NCI-H1436 (cell line): Measurements from ENCODE around the gene CRX.
"Not testable (repeated sequence)": the region's sequence is repeated elsewhere in the genome, so short reads cannot be mapped to it uniquely, and the experiment has no call there.

Experiments
- DNase-seq: peaks from one replicate; lab custom pipeline; 2025; lab: John Stamatoyannopoulos, UW

Gene CRX

DNA sequence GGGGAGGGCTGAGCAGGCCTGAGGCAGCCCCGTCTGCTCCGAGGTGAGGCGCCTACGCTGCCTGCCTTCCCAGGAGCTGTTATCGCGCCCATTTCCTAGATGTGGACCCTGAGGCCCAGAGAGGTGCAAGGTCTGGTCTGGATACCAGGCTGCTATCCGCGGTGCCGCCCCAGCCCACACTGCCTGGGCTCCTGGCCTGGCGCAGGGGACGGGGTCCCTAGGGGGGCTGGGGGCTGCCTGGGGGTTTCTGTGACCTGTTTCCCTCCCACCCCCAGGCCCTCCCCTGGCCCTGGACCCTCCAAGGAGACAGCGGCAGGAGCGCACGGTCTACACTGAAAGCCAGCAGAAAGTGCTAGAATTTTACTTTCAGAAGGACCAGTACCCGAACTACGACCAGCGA is 38.1 kb downstream of the CRX start:
- not testable (repeated sequence) for DNase-seq

DNA sequence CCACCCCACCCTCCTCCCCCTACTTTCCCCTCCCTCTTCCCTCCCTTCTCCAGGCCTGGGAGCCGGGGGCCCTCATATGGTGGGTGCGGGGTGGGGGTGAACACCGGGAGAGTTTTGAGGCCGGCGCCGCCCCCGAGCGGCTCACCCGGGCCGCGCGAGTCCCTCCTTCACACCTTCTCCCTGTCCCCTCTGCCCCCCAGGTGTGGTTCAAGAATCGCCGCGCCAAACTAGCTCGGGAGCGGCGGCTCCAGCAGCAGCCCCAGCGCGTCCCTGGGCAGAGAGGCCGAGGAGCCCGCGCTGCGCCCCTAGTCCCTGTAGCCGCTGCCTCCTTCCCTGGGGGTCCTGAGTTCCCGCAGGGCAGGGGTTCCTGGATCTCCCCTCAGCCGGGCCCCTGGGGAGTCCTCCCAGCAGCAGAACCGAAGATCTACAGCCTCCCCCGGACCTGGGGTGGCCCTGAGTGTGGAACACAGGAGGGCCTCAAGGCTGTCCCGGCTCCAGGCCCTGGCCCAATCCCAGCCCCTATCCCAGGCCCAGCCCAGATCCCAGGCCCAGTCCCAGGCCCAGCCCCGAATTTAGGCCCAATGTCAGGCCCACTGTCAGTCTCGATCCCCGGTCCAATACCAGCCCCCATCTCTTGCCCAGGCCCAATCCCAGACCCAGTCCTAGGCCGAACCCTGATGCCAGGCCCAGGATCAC is 39.0 kb downstream of the CRX start:
- DNase-seq, result no peak

DNA sequence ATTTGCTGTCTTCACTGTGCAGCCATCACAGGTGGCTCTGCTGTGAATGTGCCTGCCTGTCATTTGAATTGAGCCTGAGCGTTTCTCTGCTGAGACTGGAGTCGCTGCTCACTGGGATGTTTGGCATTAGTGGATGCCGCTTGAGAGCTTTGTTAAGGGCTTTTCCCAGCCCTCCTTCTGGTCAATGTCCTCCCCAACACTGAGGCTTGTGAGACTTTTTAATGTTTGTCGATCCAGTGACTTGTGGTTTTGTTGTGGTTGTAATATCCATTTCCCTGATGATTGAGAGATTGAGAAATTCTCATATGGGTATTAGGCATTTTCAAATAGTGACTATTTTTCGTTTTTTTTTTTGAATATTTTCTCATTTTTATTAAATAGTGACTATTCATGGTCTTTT is 39.9 kb downstream of the CRX start:
- DNase-seq, result no peak

DNA sequence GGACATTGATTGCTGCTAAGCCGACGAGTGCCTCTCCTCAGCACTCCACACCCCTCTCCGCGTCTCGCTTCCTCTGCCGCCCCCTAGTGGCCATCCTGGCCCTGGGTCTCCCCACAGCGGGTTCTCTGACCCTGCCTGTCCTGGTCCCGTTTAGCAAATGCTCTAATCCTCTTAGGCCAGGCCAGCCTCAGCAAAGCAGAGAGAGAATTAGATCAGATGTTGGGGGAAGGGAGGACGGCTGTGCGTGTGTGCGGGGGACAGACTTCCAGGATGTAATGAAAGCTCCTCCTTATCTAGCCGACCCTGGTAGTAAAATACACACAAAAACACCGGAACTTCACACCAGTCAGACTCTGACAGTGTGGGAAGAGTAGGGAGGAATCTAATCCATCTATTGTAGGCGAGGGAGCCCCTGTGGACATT is 41.8 kb downstream of the CRX start:
- peak; percentile 63 for DNase-seq

DNA sequence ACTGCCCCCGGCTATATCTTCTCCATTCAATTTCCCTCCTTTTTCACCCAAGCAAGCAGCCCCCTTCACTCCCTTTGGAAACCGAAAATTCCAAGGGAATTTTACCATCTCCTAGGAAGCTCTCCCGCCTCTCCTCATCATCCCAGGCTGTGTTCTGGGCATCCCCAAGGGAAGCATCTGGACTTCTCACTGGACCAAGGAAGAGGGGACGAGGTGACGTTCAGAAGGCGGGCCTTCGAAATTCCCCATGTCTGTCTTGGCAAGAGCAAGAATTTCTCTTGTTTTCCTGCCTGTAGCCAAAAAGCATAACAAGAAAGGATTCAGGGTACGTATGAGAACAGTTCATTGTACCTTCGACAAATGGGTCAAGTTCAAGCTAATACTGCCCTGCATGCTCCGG is 43.4 kb downstream of the CRX start:
- DNase-seq, result no peak

DNA sequence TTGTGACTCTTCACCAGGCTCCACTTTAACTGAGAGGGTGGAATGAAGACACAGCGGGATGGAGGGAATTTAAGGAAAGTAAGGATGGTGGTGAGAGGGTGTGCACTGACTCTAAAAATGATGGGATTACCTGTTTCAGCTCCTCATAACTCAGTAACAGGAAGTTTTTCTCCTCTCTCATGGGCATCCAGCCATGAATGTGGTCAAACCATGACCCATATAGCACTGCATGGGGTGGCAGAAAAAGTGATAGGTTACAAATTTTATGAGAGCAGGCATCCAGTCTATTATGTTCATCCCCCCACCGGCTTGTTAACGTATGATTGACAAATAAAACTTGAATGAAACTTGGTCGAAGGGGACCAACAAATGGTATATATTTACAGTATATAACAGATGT is 57.2 kb downstream of the CRX start:
- no peak for DNase-seq

DNA sequence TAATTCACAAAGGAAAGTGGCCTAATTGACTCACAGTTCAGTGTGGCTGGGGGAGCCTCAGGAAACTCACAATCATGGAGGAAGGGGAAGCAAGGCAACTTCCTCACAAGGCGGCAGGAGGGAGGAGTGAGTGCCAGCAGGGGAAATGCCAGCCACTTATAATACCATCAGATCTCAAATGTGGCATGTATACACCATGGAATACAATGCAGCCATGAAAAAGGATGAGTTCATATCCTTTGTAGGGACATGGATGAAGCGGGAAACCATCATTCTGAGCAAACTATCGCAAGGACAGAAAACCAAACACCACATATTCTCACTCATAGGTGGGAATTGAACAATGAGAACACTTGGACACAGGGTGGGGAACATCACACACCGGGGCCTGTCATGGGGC is 57.6 kb downstream of the CRX start:
- DNase-seq, result not testable (repeated sequence)

DNA sequence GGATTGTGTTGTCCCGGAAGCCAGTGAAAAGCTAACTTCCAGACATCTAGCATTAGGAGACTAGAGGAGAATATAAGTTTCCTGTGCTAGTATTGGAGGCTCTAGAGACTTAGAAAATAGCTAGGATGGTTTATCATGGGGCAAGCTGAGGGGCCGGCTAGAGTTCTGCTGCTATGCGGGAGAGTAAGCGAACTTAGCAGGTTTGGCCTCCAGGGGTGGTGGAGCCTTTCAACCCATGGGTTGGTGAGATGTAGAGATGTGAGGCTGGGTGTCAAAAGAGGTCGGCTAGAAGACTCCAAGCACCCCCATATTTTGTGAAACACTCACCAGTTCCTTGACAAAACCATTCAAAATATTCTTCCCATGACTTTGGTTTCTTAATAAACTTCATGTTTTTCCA is 60.0 kb downstream of the CRX start:
- no peak for DNase-seq

DNA sequence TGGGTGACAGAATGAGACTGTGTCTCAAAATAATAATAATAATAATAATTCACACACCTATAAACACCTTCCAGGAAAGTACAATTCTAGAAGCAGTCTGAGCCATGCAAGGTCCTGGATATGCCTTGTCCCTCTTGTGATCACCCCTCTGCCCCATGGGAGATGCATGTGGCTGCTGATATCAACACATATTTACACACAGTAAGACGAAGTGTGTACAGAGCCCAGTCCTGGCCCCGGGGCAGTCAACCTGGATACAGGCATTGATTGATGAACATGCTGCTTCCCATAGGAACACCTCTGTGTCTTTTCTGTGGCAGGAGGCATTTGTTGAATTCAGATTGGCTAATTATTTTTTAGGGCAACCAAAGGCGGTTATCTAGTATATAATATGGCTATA is 61.2 kb downstream of the CRX start:
- DNase-seq, result no peak

DNA sequence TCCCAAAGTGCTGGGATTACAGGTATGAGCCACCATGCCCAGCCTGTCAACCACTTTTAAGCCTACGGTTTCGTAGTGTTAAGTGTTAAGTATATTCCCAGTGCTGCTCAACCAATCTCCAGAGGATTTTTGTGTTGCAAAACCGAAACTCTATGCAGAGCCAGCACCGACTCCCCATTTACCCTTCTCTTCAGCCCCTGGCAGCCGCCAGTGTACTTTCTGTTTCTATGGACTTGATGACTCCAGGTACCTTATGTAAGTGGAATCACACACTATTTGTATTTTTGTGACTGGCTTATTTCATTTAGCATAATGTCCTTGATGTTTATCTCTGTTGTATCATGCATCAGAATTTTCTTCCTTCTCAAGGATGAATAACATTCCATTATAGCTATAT is 63.3 kb downstream of the CRX start:
- DNase-seq, result no peak

DNA sequence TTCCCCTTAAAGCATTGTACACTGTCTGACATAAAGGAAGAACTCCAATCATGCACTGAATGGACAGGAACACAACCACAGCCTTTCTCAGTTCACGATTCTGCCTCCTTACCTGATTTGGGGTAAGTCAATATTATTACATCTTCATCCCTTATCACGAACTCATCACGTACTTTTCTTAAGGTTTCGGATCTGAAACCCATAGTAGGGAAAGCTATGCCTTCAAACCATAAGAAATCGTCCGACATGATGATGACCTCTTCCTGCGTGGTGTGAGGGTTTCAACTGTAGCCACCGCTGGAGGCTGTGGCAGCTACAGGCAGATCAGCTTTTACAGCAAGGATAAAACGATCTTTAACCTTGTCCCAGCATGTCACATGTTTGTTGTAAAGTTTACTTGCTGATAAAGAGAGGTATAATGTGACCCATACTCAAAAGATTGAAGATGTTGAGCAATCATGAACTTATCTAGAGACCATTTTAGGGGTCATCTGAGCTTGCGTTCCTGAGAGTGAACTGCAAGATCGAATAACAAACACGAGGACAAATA is 64.3 kb downstream of the CRX start, which contains the start of gene SULT2A1:
Gene SULT2A1, minus strand, starts transcription at position 306 of the 550 bp plus-strand sequence. Its CDS starts 58 bp downstream, at position 248.
- no peak for DNase-seq

DNA sequence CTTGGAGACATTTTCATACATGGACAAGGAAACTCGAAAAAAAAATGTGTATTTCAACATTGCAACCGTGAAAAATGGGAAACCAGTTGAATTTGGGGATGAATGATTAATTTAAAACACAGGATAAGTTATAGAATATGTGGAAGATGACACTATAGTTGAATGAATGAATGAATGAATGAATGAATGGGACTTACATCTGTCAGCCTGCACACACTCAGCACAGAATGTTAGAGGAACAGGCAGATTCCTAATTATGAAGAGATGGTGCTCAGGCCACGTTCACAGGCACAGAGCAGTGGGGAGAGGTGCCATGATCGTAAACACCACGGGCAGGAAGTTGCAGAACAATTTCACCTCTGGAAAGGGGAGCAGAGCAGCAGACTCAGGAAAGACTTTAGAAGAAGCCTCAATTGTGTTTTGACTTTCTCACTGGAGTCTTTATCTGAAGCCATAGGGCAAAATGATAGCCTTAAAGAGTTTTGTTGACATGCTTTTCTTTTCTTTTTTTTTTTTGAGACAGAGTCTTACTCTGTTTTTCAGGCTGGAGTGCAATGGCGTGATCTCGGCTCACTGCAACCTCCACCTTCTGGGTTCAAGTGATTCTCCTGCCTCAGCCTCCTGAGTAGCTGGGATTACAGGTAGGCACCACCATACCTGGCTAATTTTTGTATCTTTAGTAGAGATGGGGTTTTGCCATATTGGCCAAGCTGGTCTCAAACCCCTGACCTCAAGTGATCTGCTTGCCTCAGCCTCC is 69.3 kb downstream of the CRX start:
- DNase-seq, result no peak

DNA sequence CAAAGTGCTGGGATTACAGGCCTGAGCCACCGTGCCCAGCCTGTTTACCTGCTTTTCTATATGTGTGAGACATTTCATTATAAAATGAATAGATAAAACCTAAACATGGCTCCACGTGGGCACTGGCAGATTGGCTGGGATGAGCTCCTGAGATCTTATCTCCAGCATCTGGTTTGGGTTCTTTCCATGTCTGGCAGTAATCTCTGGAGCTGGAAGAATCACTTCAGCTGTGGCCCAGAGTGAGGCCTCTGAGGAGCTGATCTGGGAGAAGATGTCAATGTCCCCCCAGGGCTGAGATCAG is 69.8 kb downstream of the CRX start:
- no peak for DNase-seq

DNA sequence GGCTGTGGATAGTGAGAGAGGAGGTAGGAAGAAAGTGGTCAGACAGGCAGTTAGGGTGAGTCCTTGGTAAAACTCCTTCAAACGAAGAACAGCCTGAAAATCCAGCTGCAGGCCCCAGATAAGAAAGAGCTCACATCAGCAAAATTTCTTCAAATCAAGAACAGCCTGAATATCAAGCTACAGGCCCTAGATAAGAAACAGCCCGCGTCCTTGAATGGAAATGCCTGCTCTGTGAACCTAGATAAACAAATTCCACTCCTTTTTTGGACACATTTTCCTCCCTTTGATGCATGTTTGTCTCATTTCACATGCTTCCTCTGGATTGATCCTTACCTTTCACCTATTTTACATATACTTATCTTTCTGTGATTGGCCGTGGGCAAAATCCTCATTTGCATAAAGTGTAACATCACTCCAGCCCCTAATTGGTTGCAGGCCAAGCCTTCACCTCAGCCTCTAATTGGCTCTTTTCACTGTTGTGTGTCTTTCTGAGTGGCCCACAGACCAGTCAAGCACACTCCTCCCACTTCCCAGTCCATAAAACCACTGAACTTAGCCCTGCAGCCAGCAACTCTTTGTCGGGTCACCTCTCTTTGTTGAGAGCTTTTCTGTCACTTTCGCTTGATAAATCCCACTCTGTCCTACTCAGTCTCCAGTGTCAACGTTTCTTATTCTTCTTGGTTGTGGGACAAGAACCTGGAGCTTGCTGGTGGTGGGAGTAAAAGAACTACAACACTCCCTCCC is 70.4 kb downstream of the CRX start:
- no peak for DNase-seq
